Uterus (tissue), 2 donors: ENCODE measurements around the gene CTCF.

Experiments
- CTCF ChIP-seq, 4 experiments: fragments of 200-600 bp in 2 of 4; fragments of 450-650 bp in 2 of 4; sonication (generic) in 2 of 4; IDR thresholded peaks; one replicate each; pipeline ENCODE4 v1.5.1; 2016 to 2019; ENCODE audit warnings: antibody characterized with exemption in 4 of 4, mild to moderate bottlenecking in 2 of 4, moderate library complexity in 1 of 4
- POLR2A ChIP-seq, 2 donors: fragments of 450-650 bp; IDR thresholded peaks; one replicate each; pipeline ENCODE4 v1.6.1; 2016; ENCODE audit warnings: antibody characterized with exemption in 2 of 2, mild to moderate bottlenecking in 1 of 2, moderate library complexity in 1 of 2

GRCh38 chr16:67593701-67594100, 31.4 kb downstream of the CTCF start:
- no peak for TF ChIP-seq CTCF (IDR thresholded peaks at IDR 0.05)
- TF ChIP-seq POLR2A (IDR thresholded peaks at IDR 0.05): no peak
